Rectal smooth muscle tissue (tissue), 1 donor: ENCODE results near the gene PAMR1.

Experiments used
- H3K27ac ChIP-seq: one replicate; pipeline ENCODE4 v1.7.0; 2013; ENCODE audit warnings: low read depth, low read length, inconsistent platforms
- H3K27me3 ChIP-seq: one replicate; pipeline ENCODE4 v1.7.0; 2013; ENCODE audit warnings: low read length; ENCODE audit not compliant: control insufficient read depth, insufficient read depth
- H3K36me3 ChIP-seq: one replicate; pipeline ENCODE4 v1.7.0; 2013; ENCODE audit warnings: low read length; ENCODE audit not compliant: control insufficient read depth, insufficient read depth
- H3K4me1 ChIP-seq: one replicate; pipeline ENCODE4 v1.7.0; 2013; ENCODE audit warnings: low read length; ENCODE audit not compliant: control insufficient read depth, insufficient read depth
- H3K4me3 ChIP-seq: one replicate; pipeline ENCODE4 v1.7.0; 2013; ENCODE audit warnings: low read length
- H3K9ac ChIP-seq: one replicate; pipeline ENCODE4 v1.7.0; 2013; ENCODE audit warnings: low read length

The PAMR1 gene, protein sequence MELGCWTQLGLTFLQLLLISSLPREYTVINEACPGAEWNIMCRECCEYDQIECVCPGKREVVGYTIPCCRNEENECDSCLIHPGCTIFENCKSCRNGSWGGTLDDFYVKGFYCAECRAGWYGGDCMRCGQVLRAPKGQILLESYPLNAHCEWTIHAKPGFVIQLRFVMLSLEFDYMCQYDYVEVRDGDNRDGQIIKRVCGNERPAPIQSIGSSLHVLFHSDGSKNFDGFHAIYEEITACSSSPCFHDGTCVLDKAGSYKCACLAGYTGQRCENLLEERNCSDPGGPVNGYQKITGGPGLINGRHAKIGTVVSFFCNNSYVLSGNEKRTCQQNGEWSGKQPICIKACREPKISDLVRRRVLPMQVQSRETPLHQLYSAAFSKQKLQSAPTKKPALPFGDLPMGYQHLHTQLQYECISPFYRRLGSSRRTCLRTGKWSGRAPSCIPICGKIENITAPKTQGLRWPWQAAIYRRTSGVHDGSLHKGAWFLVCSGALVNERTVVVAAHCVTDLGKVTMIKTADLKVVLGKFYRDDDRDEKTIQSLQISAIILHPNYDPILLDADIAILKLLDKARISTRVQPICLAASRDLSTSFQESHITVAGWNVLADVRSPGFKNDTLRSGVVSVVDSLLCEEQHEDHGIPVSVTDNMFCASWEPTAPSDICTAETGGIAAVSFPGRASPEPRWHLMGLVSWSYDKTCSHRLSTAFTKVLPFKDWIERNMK

DNA sequence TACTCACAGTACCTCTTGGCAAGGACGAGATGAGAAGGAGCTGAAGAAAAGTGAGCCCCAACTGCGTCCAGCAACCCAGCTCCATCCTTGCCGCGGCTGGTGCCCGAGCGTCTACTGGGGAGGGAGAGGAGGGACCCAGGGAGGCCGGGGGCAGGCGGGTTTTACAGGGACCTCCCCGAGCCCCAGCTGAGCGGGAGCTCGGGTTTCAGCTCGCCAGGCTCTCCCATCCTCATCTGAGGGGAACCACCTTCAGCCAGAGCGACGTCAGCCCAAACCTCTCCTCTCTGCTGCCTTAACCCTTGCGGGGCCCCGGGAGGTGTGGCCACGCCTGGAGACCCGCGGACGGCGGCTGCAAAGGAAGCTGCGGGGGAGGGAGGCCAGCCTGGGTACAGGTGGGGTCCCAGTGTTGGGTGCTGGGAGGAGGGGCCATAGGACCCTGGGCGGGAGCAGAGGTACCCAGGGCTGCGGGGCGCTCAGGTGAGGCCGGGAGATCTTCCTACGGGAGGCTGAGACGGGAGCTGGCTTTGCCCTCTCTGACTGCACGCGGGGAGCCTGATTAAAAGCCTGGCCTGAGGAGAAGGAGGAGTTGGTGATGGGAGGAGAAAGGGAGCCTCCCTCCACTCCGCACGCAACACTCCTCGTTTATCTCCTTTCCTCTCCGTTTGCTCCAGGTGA lies at the start of gene PAMR1:
PAMR1 (minus strand) TSS at position 116 of the 675 bp plus-strand sequence; CDS start at position 85, 31 bp downstream.
- peaks cover 4% of the 10 kb centered on the region for H3K27me3 ChIP-seq
- peak within 1 kb of the TSS; percentile 81 for H3K27ac ChIP-seq
- peaks cover 5% of the 10 kb centered on the region for H3K4me1 ChIP-seq
- peak within 1 kb of the TSS; percentile 60 for H3K4me3 ChIP-seq
- peak within 1 kb of the TSS; percentile 64 for H3K9ac ChIP-seq
- no peaks in the 10 kb centered on the region for H3K36me3 ChIP-seq

DNA sequence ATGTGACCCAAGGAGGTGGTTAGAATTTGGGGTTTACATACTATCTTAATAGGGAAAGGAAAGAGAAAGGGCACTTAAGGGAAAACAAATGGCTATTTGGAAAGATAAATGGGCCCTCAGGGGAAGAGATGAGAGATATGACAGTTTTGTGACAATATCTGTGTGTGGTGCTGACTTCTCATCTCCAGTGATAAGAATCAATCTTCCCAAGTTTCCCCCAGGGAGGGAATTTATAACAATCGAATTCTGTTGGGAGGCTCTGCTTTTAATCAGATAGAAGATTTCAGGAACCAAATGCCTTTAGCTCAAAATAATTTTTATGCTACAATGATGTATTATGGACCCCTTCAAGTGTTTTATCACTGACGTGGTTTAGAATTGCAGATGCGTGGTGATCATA lies 46.3 kb upstream of the PAMR1 start:
- no peak overlapping the region for H3K27ac ChIP-seq
- no peak overlapping the region for H3K9ac ChIP-seq
- H3K27me3 ChIP-seq, result no peaks in the 10 kb centered on the region
- H3K4me1 ChIP-seq, result no peaks in the 10 kb centered on the region
- H3K36me3 ChIP-seq, result no peaks in the 10 kb centered on the region
- H3K4me3 ChIP-seq, result no peak overlapping the region

DNA sequence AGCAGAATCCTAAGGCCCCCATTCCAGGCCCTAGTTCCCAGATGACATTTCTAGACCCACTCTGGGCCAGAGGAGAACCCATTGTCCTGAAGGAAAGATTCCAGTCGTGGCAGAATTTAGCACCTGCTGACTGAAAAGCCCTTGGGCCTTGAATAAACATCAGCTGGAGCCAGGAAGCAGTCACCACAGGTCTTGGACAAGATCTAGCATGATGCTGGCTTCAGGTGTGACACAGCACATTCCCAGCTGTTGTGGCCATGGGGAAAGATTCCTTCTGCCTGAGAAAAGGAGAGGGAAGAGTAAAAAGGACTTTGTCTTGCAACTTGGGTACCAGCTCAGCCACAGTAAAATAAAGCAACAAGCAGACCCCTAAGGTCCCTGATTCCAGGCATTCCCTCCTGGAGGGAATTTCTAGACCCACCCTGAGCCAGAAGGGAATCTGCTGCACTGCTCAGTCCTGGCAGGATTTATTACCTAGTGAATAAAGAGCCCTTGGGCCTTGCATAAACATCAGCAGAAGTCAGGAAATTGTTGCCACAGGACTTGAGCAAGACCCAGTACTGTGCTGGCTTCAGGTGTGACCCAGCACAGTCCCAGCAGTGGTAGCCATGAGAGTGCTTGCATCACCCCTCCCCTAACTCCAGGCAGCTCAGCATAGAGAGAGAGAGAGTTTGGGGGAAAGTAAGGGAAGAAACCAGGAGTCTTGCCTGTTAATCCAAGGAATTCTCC lies 42.5 kb upstream of the PAMR1 start:
- H3K27ac ChIP-seq, result no peak overlapping the region
- H3K4me1 ChIP-seq, result no peaks in the 10 kb centered on the region
- H3K36me3 ChIP-seq, result no peaks in the 10 kb centered on the region
- H3K9ac ChIP-seq, result no peak overlapping the region
- H3K4me3 ChIP-seq, result no peak overlapping the region
- H3K27me3 ChIP-seq, result no peaks in the 10 kb centered on the region

GRCh38 chr11:35566885-35567284 lies 41.5 kb upstream of the PAMR1 start:
- Histone ChIP-seq H3K4me3 (no peak overlapping the region), H3K4me1 (no peaks in the 10 kb centered on the region), H3K36me3 (no peaks in the 10 kb centered on the region), H3K27me3 (no peaks in the 10 kb centered on the region), H3K27ac (no peak overlapping the region), H3K9ac (no peak overlapping the region)

DNA sequence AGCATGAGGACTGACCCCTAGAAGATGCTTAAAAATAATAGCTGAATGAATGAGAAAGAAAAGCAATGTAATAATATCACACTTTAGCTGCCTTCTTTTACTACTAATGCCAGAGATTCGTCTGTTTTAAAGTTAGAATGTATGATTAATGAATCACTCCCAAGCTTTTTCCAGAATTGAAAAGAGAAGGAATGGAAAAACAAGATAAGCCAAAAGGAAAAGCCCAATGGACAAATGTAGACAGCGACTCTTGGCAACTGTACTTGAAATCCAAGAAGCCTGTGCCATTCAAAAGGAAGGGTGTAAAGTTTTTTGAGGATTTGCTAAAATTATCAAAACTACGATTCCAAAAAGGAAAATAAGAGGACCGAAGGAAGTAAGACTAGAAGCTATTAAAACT lies 40.8 kb upstream of the PAMR1 start:
- Histone ChIP-seq H3K4me3 (no peak overlapping the region), H3K36me3 (no peaks in the 10 kb centered on the region)

DNA sequence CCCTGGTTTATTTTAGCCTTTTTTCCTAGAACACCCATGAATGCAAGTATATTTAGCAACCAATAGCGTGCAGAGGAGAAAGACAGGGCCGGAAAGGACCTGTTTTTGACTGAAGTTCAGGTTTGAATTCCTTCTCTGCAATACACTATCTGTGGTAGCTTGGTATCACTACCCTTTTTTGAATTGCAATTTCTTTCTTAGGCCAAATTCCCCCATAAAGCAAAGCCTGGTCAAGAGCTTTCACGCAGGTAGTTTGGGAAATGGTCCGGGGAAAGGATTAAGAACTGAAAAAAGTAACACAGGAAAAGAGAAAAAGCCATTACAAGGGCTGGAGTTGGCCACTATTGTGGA lies 38.8 kb upstream of the PAMR1 start:
- H3K4me3 ChIP-seq, result no peak overlapping the region
- no peak overlapping the region for H3K9ac ChIP-seq
- H3K4me1 ChIP-seq, result no peaks in the 10 kb centered on the region
- no peak overlapping the region for H3K27ac ChIP-seq
- H3K27me3 ChIP-seq, result no peaks in the 10 kb centered on the region
- H3K36me3 ChIP-seq, result no peaks in the 10 kb centered on the region

More for the DNA sequence above, 40.8 kb upstream of the PAMR1 start:
- no peak overlapping the region for H3K9ac ChIP-seq
- no peaks in the 10 kb centered on the region for H3K27me3 ChIP-seq
- H3K27ac ChIP-seq, result no peak overlapping the region
- no peaks in the 10 kb centered on the region for H3K4me1 ChIP-seq

- no peak overlapping the region for H3K9ac ChIP-seq
- no peak overlapping the region for H3K27ac ChIP-seq
- no peaks in the 10 kb centered on the region for H3K36me3 ChIP-seq
- H3K4me1 ChIP-seq, result no peaks in the 10 kb centered on the region
- H3K27me3 ChIP-seq, result no peaks in the 10 kb centered on the region
- no peak overlapping the region for H3K4me3 ChIP-seq
Measured at GRCh38 chr11:35563484-35564244, 38.2 kb upstream of the PAMR1 start.

- H3K4me3 ChIP-seq, result no peak overlapping the region
- no peaks in the 10 kb centered on the region for H3K4me1 ChIP-seq
Measured at GRCh38 chr11:35559949-35560348, 34.5 kb upstream of the PAMR1 start.

DNA sequence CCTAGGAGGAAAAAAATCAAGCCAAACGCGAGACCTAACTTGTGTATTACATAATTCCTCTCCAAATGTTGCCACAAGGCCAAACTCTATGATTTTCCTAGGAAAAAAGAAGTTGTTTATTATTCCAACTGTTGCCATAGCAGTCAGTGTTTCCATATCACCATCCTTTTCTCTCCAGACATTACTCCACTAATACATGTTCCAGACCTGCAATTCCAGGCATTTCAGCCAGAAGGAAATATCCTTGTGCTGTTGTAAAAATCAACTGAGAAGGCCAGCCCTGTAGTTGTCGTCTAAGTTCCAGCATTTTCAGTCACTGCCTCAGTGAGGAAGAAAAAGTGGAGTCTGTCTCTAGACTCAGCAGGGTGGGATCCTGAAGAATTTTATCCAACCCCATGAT lies 33.1 kb upstream of the PAMR1 start:
- no peaks in the 10 kb centered on the region for H3K36me3 ChIP-seq
- no peak overlapping the region for H3K4me3 ChIP-seq
- no peaks in the 10 kb centered on the region for H3K27me3 ChIP-seq
- H3K4me1 ChIP-seq, result no peaks in the 10 kb centered on the region
- H3K9ac ChIP-seq, result no peak overlapping the region
- peak overlapping the region; percentile 74 for H3K27ac ChIP-seq

More at GRCh38 chr11:35559949-35560348, 34.5 kb upstream of the PAMR1 start:
- Histone ChIP-seq H3K9ac (no peak overlapping the region), H3K27ac (no peak overlapping the region), H3K27me3 (no peaks in the 10 kb centered on the region), H3K36me3 (no peaks in the 10 kb centered on the region)

DNA sequence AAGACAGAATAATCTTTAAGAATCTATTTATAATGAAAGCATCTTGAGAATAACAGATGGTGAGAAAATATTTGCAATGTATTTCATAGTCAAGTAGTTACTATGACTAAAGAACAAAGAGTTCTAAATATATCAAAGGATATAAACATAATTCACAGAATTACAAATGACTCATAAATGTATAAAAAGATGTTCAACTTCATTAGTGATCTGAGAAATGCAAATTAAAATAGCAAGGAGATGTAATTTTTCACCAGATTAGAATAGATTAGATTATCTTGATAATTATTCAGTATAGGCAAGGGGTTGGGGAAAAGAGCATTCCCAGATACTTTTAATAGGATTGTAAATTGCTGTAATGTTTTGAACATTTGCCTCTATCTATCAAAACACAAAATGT lies 30.1 kb upstream of the PAMR1 start:
- no peaks in the 10 kb centered on the region for H3K27me3 ChIP-seq
- no peak overlapping the region for H3K4me3 ChIP-seq
- H3K9ac ChIP-seq, result no peak overlapping the region
- no peaks in the 10 kb centered on the region for H3K36me3 ChIP-seq
- no peaks in the 10 kb centered on the region for H3K4me1 ChIP-seq
- no peak overlapping the region for H3K27ac ChIP-seq

- no peaks in the 10 kb centered on the region for H3K36me3 ChIP-seq
- no peaks in the 10 kb centered on the region for H3K4me1 ChIP-seq
- no peak overlapping the region for H3K9ac ChIP-seq
- H3K27me3 ChIP-seq, result no peaks in the 10 kb centered on the region
- no peak overlapping the region for H3K27ac ChIP-seq
- no peak overlapping the region for H3K4me3 ChIP-seq
Measured at GRCh38 chr11:35554491-35555437, 29.3 kb upstream of the PAMR1 start.
